Activated CD4-positive, CD25-positive, alpha-beta regulatory T cell treated with anti-CD3 and anti-CD28 coated beads, Interleukin-2, amount 50 U/mL, for 24 hours (primary cell): ENCODE data around the gene MSMP.

ENCODE experiments used
- ATAC-seq, 2 donors: fragments of 150-1000 bp; cut with Tn5 transposase; one replicate each; pipeline ENCODE4 v1.10.0; 2021; ENCODE audit warnings: mild to moderate bottlenecking in 1 of 2, moderate library complexity in 1 of 2

Gene MSMP

GRCh38 chr9:35771075-35771433 is 17.0 kb upstream of the MSMP start:
- ATAC-seq, result no peak

- ATAC-seq, result no peak
These were observed 15.7 kb upstream of the MSMP start for GRCh38 chr9:35769763-35770162.

- no peak for ATAC-seq
These were observed 13.4 kb upstream of the MSMP start for GRCh38 chr9:35767458-35767857.

DNA sequence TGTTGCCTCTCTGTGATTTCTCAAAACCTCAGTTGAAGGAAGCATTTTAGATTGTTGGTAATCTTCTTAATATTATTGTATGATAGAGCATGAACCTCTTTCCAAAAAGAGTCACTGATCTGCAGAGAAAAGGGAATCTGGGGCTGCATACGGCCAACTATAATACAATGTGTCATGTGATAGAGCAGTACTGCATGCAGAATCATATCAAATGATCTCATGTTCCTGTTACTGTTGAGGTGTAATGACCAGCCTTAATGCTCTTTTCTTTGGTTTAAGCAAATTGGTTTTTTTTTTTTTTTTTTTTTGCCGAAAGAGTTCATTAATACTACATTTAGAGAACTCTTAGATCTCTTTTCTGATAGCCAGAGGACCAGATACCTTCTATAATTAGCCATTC is 12.9 kb upstream of the MSMP start:
- ATAC-seq, result no peak

GRCh38 chr9:35763803-35764202 is 9.7 kb upstream of the MSMP start:
- no peak for ATAC-seq

- no peak for ATAC-seq
These were observed 9.1 kb upstream of the MSMP start for GRCh38 chr9:35763181-35763580.

DNA sequence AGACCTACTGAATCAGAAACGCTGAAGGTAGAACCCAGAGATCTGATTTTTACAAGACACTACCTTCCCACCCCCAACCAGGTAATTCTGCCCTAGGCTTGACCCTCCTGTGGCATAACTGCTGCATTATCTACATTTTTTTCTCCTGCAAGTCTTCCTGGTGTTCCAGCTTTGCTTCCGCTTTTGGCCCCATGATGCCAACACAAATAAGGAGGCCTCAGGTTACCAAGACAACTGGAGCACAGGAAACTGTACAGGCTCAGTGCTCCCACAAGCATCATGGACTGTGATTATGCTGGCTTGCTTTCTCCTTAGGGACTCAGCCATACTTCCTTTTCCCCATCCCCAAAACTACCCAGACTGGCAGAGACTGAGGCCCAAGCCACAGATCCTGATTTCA is 6.6 kb upstream of the MSMP start:
- no peak for ATAC-seq

- ATAC-seq, result no peak
These were observed 5.7 kb upstream of the MSMP start for GRCh38 chr9:35759795-35760194.

DNA sequence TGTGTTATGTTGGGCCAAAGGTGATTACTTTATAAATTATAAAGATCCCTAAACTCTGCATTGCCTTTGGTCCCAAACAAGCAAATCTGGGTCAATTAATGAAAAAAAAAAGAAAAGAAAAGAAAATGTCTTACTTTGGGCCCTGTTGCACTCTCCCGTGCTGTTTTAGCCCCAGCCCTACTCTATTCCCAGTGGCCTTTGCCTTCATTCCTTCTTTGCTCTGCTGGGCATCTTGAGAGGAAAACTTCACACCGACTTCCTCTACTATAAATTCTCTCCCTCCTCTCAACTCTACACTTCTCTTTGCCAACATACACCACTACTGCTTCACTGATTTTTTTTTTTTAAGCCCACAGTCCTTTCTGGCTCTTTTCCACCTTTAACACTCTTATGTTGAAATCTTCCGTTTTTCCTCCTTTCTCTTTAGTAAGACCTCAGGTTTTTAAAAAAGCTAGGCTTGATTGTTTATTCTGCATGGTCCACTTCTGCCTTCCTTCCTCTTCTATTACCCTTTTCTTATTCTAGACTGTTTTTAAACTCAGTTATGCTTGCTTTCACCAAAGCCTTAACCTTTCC is 4.5 kb upstream of the MSMP start:
- no peak for ATAC-seq

DNA sequence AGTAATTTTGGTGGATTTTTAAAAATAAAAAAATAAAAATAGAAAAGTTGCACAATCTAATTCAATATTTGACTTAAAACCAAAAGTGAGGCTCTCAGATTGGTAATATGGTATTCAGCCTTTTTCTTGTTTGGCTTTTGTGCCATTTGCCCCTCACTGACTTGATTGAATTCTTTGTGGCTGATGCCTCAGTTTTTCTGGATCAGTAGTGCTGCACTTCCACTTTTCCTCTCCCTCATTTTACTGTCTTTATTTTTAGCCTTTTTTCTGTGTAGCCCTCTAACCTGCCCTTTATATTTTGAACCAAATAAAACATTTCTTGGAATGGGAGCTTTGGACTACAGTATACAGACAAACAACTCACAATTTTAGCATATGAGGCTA is 3.8 kb upstream of the MSMP start:
- no peak for ATAC-seq

- peak; percentile 16 to 31 for ATAC-seq
These were observed 3.3 kb upstream of the MSMP start for GRCh38 chr9:35757226-35757891.

GRCh38 chr9:35756275-35757225 is 2.5 kb upstream of the MSMP start:
- peak; percentile 82 to 88 for ATAC-seq

GRCh38 chr9:35755071-35755470 is 995 bp upstream of the MSMP start:
- ATAC-seq, result no peak

DNA sequence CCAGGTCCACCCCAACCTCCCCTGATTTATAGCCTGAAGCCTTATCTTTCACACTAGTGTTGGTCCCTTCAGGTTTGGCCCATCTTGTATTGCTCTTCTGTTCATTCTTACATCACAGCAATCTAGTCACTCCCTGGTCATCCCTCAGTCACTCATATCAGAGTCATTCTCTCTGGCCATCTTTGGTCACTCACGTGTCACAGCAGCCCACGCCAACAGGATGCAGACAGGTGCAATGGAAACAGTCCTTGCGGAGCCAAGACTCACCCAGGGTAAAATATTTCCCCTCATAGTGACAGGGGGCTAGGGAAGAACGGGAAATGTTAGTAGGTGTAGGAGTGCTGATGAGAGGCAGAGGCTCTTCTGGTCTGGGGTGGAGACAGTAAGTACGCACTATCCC is 610 bp downstream of the MSMP start:
- no peak for ATAC-seq

DNA sequence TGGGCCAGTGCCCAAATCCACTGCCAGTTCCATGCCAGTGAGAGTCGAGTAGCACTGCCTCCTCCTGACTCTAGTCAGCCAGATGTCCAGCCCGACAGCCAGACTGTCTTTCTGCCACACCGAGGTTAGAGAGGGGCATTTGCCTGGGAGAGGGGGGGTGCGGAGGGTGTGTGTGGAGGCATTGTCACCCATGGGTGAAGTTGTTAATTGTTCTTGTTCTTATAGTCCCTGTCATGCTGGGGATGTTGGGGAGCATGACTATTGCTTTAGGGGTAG is 3.9 kb downstream of the MSMP start:
- ATAC-seq, result no peak

- ATAC-seq, result peak; percentile 48 to 54
These were observed 4.4 kb downstream of the MSMP start for GRCh38 chr9:35749515-35750255.

DNA sequence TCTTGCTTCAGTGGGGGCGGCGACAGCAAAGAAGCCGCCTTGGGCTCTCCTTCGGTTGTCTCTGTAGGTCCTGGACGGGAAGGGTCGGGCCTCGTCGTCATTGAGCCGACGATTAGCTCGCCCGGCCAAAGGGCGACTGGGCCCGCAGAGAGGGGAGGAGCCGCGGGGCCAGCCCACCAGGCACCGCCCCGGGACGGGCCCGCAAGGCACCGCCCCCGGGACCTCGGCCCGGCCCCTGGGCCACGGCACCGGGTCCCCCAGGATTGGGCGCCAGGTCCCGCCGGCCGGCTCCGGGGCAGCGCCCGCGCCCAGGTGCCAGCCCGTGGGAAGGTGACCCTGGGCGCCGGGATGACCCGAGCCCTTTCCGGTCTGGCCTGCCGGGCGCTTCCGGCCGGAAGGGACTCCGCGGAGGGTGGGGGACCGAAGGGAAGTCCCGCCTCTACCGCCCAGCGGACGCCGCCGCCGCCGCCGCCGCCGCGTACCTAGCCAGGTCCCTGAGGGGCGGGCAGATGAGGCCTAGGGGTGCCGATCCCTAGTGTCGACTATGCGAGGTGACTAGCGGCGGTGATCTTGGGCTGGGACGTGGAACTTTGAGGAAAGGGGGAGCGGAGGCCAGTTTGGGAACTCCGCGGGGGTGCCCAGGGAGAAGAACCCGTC is 5.1 kb downstream of the MSMP start, which contains the start of the genes GBA2 and RGP1:
GBA2 (minus strand) TSS at position 371 of the 657 bp plus-strand sequence. CDS start 524 bp downstream, outside the sequence.
RGP1 (plus strand) TSS at position 430 of the 657 bp plus-strand sequence. CDS start 469 bp downstream, outside the sequence.
- peak; percentile 85 to 91 for ATAC-seq

DNA sequence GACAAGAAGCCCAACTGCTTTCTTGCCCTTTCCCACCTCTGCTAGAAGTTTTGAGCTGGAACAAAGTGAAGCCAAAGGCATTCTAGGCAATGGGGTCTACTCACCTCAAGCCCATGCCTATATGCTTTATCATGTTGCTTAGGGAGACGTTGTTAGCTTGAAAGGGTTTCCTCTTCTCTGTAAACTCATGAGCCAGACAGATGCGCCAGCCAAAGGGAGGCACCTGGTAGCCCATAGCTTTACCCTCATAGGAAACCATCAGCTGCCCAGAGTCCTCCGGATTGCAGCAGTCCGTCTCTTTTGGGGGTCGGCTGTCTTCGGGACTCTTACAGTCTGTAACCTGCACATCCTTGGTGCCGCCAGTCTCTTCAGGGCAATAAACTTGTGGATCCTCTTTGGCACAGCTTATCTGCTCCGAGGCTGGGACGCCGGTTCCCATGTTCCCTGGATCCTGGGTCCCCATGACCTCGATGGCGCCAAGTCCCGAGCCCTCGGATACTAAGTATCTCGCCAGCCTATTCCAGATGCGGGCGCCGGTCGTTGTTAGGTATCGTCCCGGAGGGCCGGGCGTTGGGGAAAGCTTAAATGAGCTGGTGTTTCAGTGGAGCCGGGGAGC is 5.7 kb downstream of the MSMP start:
- ATAC-seq, result no peak

DNA sequence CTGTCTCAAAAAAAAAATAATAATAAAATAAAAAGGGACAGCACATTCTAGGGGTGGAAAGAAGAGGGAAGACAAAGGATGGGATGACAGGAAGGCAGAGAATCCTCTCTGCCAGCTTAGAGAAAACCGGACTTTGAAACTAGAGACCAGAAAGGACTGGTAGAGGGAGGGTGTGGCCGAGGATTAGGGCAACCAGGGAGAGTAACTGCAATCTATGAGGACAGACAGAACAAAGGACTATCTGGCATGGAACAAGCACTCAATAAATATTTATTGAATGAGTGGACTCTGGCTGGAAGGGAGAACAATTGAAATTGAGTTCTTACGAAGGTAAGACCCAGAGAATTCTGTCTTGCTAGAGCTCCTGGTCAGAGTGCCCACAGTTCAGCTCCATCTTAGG is 7.5 kb downstream of the MSMP start:
- no peak for ATAC-seq

DNA sequence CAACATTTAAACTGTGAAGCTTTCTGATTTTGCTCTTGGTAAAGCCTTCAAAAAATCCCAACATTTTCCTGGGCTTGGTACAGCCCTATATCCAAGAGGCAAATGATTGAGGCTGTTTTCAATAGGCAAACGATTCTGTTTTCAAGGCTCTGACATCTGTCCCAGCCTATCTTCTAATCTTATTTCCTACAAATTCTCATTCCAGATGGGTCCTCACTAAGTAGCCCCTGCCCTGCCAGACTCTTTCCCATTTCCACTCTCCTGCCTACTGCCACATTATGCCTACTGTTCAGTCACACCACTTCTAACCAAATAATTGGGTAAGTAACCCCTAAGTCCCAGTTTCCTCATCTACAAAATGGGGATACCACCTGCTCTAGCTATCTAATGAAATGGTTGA is 8.5 kb downstream of the MSMP start:
- no peak for ATAC-seq

- ATAC-seq, result no peak
These were observed 10.1 kb downstream of the MSMP start for GRCh38 chr9:35743880-35744518.

DNA sequence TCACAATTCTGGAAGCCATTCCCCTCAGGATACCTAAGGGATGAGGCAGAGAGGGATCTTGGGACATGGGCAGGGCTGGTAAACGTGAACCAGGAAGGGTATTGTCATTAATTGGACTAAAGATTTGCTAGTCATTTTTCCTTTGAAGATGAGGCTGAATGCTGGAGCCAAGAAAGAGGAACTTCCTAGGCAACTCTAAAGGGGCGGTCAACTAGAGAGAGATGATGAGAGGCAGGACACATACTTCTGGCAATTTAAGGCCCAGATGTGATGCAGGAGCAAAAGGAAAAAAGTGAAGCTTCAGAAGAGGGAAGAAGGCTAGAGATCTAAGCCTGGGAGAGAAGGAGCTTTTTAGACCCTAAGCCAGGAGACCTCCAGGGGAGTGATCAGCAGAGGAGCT is 10.6 kb downstream of the MSMP start:
- no peak for ATAC-seq
